K562 (cell line): Measurements from ENCODE around the gene PLXNB3. TPM values are rescaled to one million over a fixed set of nuclear protein-coding genes. Genes with fewer than 3 reads are reported as not detected.

Experiments used
- ATAC-seq: fragments of 200-7000 bp; cut with Tn5 transposase; 3 replicates; pipeline ENCODE4 v1.9.1; 2020; ENCODE audit warnings: moderate library complexity
- BruUV-seq: library from RNA; stranded (reverse); fragments of 400-500 nt; replicated peaks from 2 replicates; lab custom pipeline; 2021; lab: Mats Ljungman, UMichigan
- CTCF ChIA-PET: fragments of 300-600 bp; formaldehyde crosslinking; extraction: SDS; loops from one replicate; lab custom pipeline; 2021; ENCODE audit warnings: low intra/inter-chr PET ratio; lab: Yijun Ruan, JAX
- POLR2A ChIA-PET: fragments of 300-600, 350-650 bp; sonication (Branson Sonifier 250); formaldehyde crosslinking; extraction: SDS; loops from one replicate; lab custom pipeline; 2021; ENCODE audit warnings: antibody characterized with exemption, inconsistent platforms; lab: Yijun Ruan, JAX
- DNase-seq, 4 experiments: peaks; one replicate each; pipeline versions ENCODE4 v3.0.0 to v3.0.0-alpha.2; 2011 to 2018; ENCODE audit warnings: low spot score in 3 of 4, mixed read lengths in 3 of 4; ENCODE audit errors: extremely low read depth in 1 of 4
- FAIRE-seq: peaks from 2 replicates; lab custom pipeline; 2011; peaks lifted over from hg19 to GRCh38; lab: Jason Lieb, UNC
- H2AFZ ChIP-seq: 2 replicates; pipeline ENCODE4 v1.6.0; 2011; ENCODE audit warnings: low read depth, low read length, control low read depth, inconsistent platforms
- H3K27ac ChIP-seq: fragments of 200-600 bp; 3 replicates; pipeline ENCODE4 v1.8.0; 2011; ENCODE audit warnings: low read depth, mild to moderate bottlenecking, control low read depth, inconsistent platforms, low read length, moderate library complexity, mixed read lengths; ENCODE audit errors: extremely low read depth
- H3K27me3 ChIP-seq, 2 experiments: fragments of 300-600 bp in 1 of 2; 2 replicates in 1 of 2; 3 replicates in 1 of 2; pipeline versions ENCODE4 v1.6.0 to v1.8.0; 2011; ENCODE audit warnings: inconsistent platforms in 2 of 2, low read length in 2 of 2, mild to moderate bottlenecking in 1 of 2, mixed read lengths in 1 of 2, moderate library complexity in 1 of 2; ENCODE audit not compliant: control insufficient read depth in 2 of 2, insufficient read depth in 2 of 2
- H3K36me3 ChIP-seq: fragments of 300-600 bp; 3 replicates; pipeline ENCODE4 v1.8.0; 2011; ENCODE audit warnings: mild to moderate bottlenecking, low read length, inconsistent platforms; ENCODE audit not compliant: control insufficient read depth, insufficient read depth
- H3K4me1 ChIP-seq, 2 experiments: fragments of 200-600 bp in 1 of 2; replicated peaks in 1 of 2; 2 replicates in 1 of 2; 3 replicates in 1 of 2; pipeline versions ENCODE4 v1.5.1 to v1.8.0; 2011; ENCODE audit warnings: inconsistent platforms in 2 of 2, low read length in 2 of 2, mild to moderate bottlenecking in 1 of 2, mixed read lengths in 1 of 2, moderate library complexity in 1 of 2; ENCODE audit not compliant: control insufficient read depth in 2 of 2, insufficient read depth in 2 of 2
- H3K4me2 ChIP-seq: 2 replicates; pipeline ENCODE4 v1.6.1; 2011; ENCODE audit warnings: low read length, control low read depth, inconsistent platforms, mixed read lengths; ENCODE audit not compliant: insufficient read depth
- H3K4me3 ChIP-seq: fragments of 200-600 bp; sonication (generic), shearing (Covaris generic); 2 replicates; pipeline ENCODE4 v1.5.1; 2016; ENCODE audit warnings: control low read depth, inconsistent platforms
- H3K79me2 ChIP-seq: fragments of 200-600 bp; 3 replicates; pipeline ENCODE4 v1.8.0; 2011; ENCODE audit warnings: low read length, inconsistent platforms; ENCODE audit not compliant: control insufficient read depth, insufficient read depth
- H3K9ac ChIP-seq, 2 experiments: 2 replicates each; pipeline versions ENCODE4 v1.6.0 to v1.6.1; 2011; ENCODE audit warnings: low read depth in 2 of 2, low read length in 2 of 2, control low read depth in 1 of 2, inconsistent platforms in 1 of 2, mild to moderate bottlenecking in 1 of 2, mixed read lengths in 1 of 2; ENCODE audit not compliant: insufficient read depth in 1 of 2
- H3K9me1 ChIP-seq: one replicate; pipeline ENCODE4 v1.6.0; 2011; ENCODE audit warnings: inconsistent platforms, mild to moderate bottlenecking, low read length, moderate library complexity; ENCODE audit not compliant: control insufficient read depth, insufficient read depth
- H3K9me3 ChIP-seq: replicated peaks from 2 replicates; pipeline ENCODE4 v1.5.1; 2011; ENCODE audit warnings: low read depth, low read length, inconsistent platforms; ENCODE audit not compliant: control insufficient read depth, insufficient read depth
- H4K20me1 ChIP-seq: replicated peaks from 2 replicates; pipeline ENCODE4 v1.6.1; 2011; ENCODE audit warnings: low read length, inconsistent platforms, mixed read lengths; ENCODE audit not compliant: control insufficient read depth, insufficient read depth
- BCL6 ChIP-seq: fragments of 250-450 bp; sonication (Bioruptor Pico); IDR thresholded peaks from 2 replicates; pipeline ENCODE4 v1.4.0; 2020
- CTCFL ChIP-seq: IDR thresholded peaks from 2 replicates; pipeline ENCODE4 v1.6.1; 2011; ENCODE audit warnings: borderline replicate concordance, low read depth, mild to moderate bottlenecking, moderate library complexity, low read length; ENCODE audit not compliant: insufficient read depth, poor library complexity, severe bottlenecking
- WGBS: fragments of 100-300 bp; shearing (Covaris generic); methylation state at CpG from one replicate; pipeline ENCODE4 v1.1.6; 2016; ENCODE audit warnings: low coverage, mixed read lengths; ENCODE audit not compliant: insufficient coverage; ENCODE audit errors: missing lambda C conversion rate; 5-methylcytosine and 5-hydroxymethylcytosine counted together
- in situ Hi-C: fragments of 300-500 bp; cut with MboI; formaldehyde crosslinking; loops from 4 replicates; pipeline ENCODE4 v1.15.0; 2018; ENCODE audit warnings: inconsistent platforms, mixed read lengths
- intact Hi-C: fragments of 100-400 bp; cut with micrococcal nuclease; formaldehyde crosslinking; loops from 2 replicates; pipeline ENCODE4 v1.14.2; 2022
- polyA plus RNA-seq, 8 experiments: library from polyadenylated mRNA; depleted of rRNA in 4 of 8; stranded (reverse) in 5 of 8; unstranded in 3 of 8; fragments of >200 nt; fragmentation: Nextera tagmentation in 2 of 8; fragmentation: Illumina TruSeq in 1 of 8; extraction: Ambion mirVana in 2 of 8; extraction: Trizol in 1 of 8; gene quantifications; 2 replicates each; pipeline versions ENCODE4 v1.2.1 to v1.2.3, GENCODE V29; 2011 to 2014; ENCODE audit warnings: inconsistent platforms in 1 of 8, missing spikeins in 1 of 8
- total RNA-seq, 7 experiments: library from RNA; depleted of rRNA in 6 of 7; stranded (reverse); fragments of >200 nt in 6 of 7; fragmentation: Illumina TruSeq in 2 of 7; extraction: Trizol in 2 of 7; gene quantifications; 2 replicates each; pipeline versions ENCODE4 v1.2.1 to v1.2.3, GENCODE V29; 2011 to 2021; ENCODE audit warnings: low replicate concordance in 1 of 7

Gene PLXNB3
- total and polyA plus RNA-seq, 9 of the 15 experiments (the other 6 are each of a cell fraction or from before 2014, with no cell fraction given) = 0.22 to 2.0 (median 1.4) TPM; not detected in 2

GRCh38 chrX:153732401-153732800, 31.6 kb upstream of the PLXNB3 start:
- Histone ChIP-seq H2AFZ (no peak overlapping the region), H3K9ac (no peak overlapping the region), H3K9me3 (0 out of 2 replicates have a peak, but pooled peaks cover 2% of the 10 kb centered on the region), H3K4me3 (no peak overlapping the region), H4K20me1 (no peaks in the 10 kb centered on the region), H3K4me1 (peaks cover 12 to 43% of the 10 kb centered on the region in 2 experiments; a peak in 4 of 5 replicates), H3K27me3 (no peaks in the 10 kb centered on the region), H3K27ac (no peak overlapping the region), H3K4me2 (no peak overlapping the region), H3K79me2 (no peaks in the 10 kb centered on the region), H3K36me3 (no peaks in the 10 kb centered on the region; the same call in 2 of the 3 replicates), H3K9me1 (no peaks in the 10 kb centered on the region)
- ChIA-PET POLR2A (no interaction called here), CTCF (no interaction called here)
- FAIRE-seq = no peak
- in situ Hi-C loops = no loop called here
- WGBS = 74% methylated on average over 5 of the region's 14 CpGs
- no peak for TF ChIP-seq CTCFL
- TF ChIP-seq BCL6 = no peak
- DNase-seq = no peak
- no peak for ATAC-seq
- BruUV-seq = no TSS peak
- intact Hi-C loops = no loop called here
